Fibroblast of pulmonary artery (primary cell): ENCODE results near the gene CCDC9.

ENCODE experiments used
- DNase-seq: peaks from one replicate; pipeline ENCODE4 v3.0.0-alpha.2; 2010; ENCODE audit warnings: low read depth
- H3K4me3 ChIP-seq: replicated peaks from 2 replicates; pipeline ENCODE4 v1.5.1; 2011; ENCODE audit warnings: low read depth, mild to moderate bottlenecking, control low read depth, low read length, moderate library complexity
- TF ChIP-seq, protein P1 (sequence below): IDR thresholded peaks from 2 replicates; pipeline ENCODE4 v1.5.1; 2011; ENCODE audit warnings: mild to moderate bottlenecking, control low read depth, low read length, inconsistent platforms; ENCODE audit errors: missing control alignments

The CCDC9 gene

DNA sequence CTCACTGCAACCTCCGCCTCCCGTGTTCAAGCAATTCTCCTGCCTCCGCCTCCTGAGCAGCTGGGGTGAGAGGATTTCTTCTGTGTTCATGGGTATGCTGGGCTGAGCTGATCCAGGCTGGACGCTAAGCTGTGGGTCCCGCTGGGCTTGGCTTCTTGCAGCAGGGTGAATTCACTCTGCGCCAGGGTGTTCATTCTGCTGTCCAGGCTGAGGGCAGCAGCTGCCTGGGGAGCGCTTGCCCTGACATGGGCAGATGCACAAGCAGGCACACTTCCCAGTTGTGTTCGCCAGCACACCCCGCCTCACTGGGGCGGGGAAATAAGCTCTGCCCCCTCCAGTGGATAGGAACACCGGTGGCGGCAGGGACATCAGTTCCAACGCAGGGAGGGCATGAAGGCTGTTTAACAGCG is 11.0 kb downstream of the CCDC9 start:
- DNase-seq, result no peak
- TF ChIP-seq, protein P1, sequence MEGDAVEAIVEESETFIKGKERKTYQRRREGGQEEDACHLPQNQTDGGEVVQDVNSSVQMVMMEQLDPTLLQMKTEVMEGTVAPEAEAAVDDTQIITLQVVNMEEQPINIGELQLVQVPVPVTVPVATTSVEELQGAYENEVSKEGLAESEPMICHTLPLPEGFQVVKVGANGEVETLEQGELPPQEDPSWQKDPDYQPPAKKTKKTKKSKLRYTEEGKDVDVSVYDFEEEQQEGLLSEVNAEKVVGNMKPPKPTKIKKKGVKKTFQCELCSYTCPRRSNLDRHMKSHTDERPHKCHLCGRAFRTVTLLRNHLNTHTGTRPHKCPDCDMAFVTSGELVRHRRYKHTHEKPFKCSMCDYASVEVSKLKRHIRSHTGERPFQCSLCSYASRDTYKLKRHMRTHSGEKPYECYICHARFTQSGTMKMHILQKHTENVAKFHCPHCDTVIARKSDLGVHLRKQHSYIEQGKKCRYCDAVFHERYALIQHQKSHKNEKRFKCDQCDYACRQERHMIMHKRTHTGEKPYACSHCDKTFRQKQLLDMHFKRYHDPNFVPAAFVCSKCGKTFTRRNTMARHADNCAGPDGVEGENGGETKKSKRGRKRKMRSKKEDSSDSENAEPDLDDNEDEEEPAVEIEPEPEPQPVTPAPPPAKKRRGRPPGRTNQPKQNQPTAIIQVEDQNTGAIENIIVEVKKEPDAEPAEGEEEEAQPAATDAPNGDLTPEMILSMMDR, result no peak
- H3K4me3 ChIP-seq, result no peak overlapping the region

DNA sequence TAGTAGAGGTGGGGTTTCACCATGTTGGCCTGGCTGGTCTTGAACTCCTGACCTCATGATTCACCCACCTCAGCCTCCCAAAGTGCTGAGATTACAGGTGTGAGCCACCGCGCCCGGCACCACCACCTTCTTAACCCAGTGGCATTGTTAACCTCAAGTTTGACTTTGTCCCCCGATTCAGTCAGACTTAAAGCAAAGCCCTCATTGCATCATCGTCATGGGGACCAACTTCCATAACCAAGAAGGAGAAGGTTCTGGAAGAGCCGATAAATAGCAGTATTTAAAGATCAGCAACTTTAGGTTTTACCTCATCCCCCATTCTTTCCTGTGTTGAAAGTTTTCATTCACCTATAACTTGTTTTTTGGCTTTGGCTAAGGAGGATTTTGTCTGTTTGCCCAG is 11.7 kb downstream of the CCDC9 start:
- DNase-seq, result no peak
- TF ChIP-seq, protein P1, result no peak
- H3K4me3 ChIP-seq, result no peak overlapping the region

- TF ChIP-seq, protein P1, result no peak
- no peak overlapping the region for H3K4me3 ChIP-seq
- no peak for DNase-seq
These were observed 13.3 kb downstream of the CCDC9 start for GRCh38 chr19:47269596-47269995.

GRCh38 chr19:47270408-47270807 is 14.1 kb downstream of the CCDC9 start:
- no peak for DNase-seq
- H3K4me3 ChIP-seq, result no peak overlapping the region
- TF ChIP-seq, protein P1, result no peak

DNA sequence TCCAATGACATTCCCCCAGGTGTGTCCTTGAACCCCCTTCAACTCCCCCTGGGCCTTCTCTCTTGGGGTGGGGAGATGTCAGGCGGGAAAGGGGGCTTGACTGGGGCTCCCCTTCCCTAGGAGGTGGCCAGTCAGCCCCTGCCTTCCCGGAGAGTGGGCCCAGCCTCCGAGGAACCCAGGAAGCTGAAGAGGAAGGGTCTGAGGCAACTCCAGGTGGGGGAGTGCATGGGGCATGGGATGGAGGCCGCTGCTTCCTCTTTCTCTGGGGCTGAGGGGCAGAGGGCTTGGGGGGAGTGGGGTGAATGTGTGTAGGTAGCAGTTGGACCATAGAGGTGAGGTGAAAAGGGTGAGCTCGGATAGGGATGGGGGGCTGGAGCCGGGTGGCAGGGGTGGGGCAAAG is 15.6 kb downstream of the CCDC9 start:
- no peak overlapping the region for H3K4me3 ChIP-seq
- TF ChIP-seq, protein P1, result no peak
- DNase-seq, result no peak

DNA sequence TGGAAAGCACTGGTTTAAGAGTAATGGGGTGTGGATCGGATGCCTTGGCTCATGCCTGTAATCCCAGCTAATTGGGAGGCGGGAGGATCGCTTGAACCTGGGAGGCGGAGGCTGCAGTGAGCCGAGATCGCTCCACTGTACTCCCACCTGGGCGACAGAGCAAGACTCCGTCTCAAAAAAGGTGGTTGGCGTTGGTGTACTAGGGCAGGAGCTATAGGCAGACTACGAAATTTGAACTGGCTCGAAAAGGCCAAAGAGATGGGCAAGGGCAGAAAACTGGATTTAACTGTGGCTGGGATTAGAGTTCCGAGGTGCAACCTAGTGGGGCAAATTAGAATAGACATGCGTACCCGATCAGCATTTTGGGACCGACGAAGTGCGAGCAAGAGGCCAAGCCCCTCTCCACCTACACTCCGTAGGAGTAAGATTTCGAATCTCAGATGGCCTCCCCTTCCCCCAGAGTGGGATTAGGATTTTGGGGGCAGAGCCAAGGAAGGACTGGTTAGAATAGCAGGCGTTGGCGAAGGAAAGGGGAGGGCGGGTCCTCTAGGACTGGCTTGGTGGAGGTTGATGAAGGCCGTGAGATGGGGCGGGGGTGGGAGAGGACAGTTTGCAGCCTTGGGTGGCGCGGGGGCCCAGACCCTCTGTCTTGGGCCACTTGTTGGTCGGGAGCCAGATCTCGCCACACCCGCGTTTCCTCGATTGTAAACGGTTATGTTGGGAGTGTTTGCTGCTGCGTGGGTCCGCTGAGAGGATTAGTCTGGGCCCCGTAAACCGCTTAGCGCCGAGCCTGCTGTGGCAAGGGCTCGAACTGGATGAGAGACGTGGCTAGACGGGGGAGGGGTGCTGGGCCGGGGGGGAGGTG is 16.4 kb downstream of the CCDC9 start:
- TF ChIP-seq, protein P1, result no peak
- H3K4me3 ChIP-seq, result peak overlapping the region; percentile 77
- peak; percentile 21 for DNase-seq
